ENCODE measurements around the gene IPO13. TPM values are rescaled to one million over a fixed set of nuclear protein-coding genes. Genes with fewer than 3 reads are reported as not detected.

Gene IPO13
- polyA plus RNA-seq (2013, experiment 1 of 2; ENCODE audit: insufficient read length) = 23.4 TPM
- polyA plus RNA-seq (2013, experiment 2 of 2; ENCODE audit: insufficient read length) = 15.6 TPM

GRCh38 chr1:43946236-43947060 is at the start of gene IPO13:
Gene IPO13, plus strand, starts transcription at chr1:43946950. Its CDS starts 651 bp downstream, at chr1:43947601.
- peak; percentile 94 for DNase-seq

GRCh38 chr1:43898981-43899380 is 47.8 kb upstream of the IPO13 start:
- no peak for DNase-seq

GRCh38 chr1:43900386-43900785 is 46.4 kb upstream of the IPO13 start:
- DNase-seq = no peak

GRCh38 chr1:43901196-43901961 is 45.4 kb upstream of the IPO13 start:
- no peak for DNase-seq

- no peak for DNase-seq
Observed at GRCh38 chr1:43902058-43902831, 44.5 kb upstream of the IPO13 start.

GRCh38 chr1:43904660-43905551 is 41.8 kb upstream of the IPO13 start:
- no peak for DNase-seq

GRCh38 chr1:43908226-43908625 is 38.5 kb upstream of the IPO13 start:
- DNase-seq = no peak

GRCh38 chr1:43908858-43909257 is 37.9 kb upstream of the IPO13 start:
- no peak for DNase-seq

- DNase-seq = no peak
Observed at GRCh38 chr1:43910343-43910742, 36.4 kb upstream of the IPO13 start.

GRCh38 chr1:43912607-43913006 is 34.1 kb upstream of the IPO13 start:
- peak; percentile 72 for DNase-seq

GRCh38 chr1:43913051-43913501 is 33.7 kb upstream of the IPO13 start:
- DNase-seq = no peak

- DNase-seq = no peak
Observed at GRCh38 chr1:43913666-43914360, 32.9 kb upstream of the IPO13 start.

GRCh38 chr1:43914576-43915525 is 31.9 kb upstream of the IPO13 start:
- no peak for DNase-seq

- DNase-seq = no peak
Observed at GRCh38 chr1:43919906-43920305, 26.8 kb upstream of the IPO13 start.

GRCh38 chr1:43921022-43921421 is 25.7 kb upstream of the IPO13 start:
- no peak for DNase-seq

GRCh38 chr1:43924516-43924915 is 22.2 kb upstream of the IPO13 start:
- DNase-seq = no peak

GRCh38 chr1:43925846-43926245 is 20.9 kb upstream of the IPO13 start:
- no peak for DNase-seq

- peak; percentile 41 for DNase-seq
Observed at GRCh38 chr1:43930168-43930948, 16.4 kb upstream of the IPO13 start.

GRCh38 chr1:43930949-43931275 is 15.8 kb upstream of the IPO13 start:
- DNase-seq = no peak

All from fibroblast of skin of back (primary cell).